Measurements from ENCODE around the gene MACROH2A1. TPM values are rescaled to one million over a fixed set of nuclear protein-coding genes. Genes with fewer than 3 reads are reported as not detected.

MACROH2A1 gene
- total and polyA plus RNA-seq, 10 of the 15 experiments (the other 5 are each of a cell fraction or from before 2014, with no cell fraction given) = 45.7 to 230 (median 196) TPM

GRCh38 chr5:135328128-135328687, 70.8 kb downstream of the MACROH2A1 start (continued):
- no peak for TF ChIP-seq ZNF687 (IDR thresholded peaks at IDR 0.05)
- TF ChIP-seq BMI1 (IDR thresholded peaks at IDR 0.05; ENCODE audit: borderline replicate concordance) = no peak
- TF ChIP-seq HDGF (IDR thresholded peaks at IDR 0.05) = no peak
- TF ChIP-seq STAT1 (conservative IDR thresholded peaks at IDR 0.05) = no peak

GRCh38 chr5:135327429-135328127, 71.5 kb downstream of the MACROH2A1 start:
- Histone ChIP-seq H2AFZ (ENCODE audit: control insufficient read depth, low read depth, low read length) (no peak overlapping the region), H3K79me2 (ENCODE audit: control insufficient read depth, insufficient read depth, low read length) (no peaks in the 10 kb centered on the region), H3K36me3 (ENCODE audit: control insufficient read depth in 2 of 2, insufficient read depth in 2 of 2, low read length in 1 of 2) (peaks cover 5% of the 10 kb centered on the region in 2 experiments), H3K4me2 (ENCODE audit: control insufficient read depth, insufficient read depth) (no peak overlapping the region), H3K9ac (ENCODE audit: control insufficient read depth, insufficient read depth, low read length) (no peak overlapping the region), H4K20me1 (ENCODE audit: control insufficient read depth, insufficient read depth) (no peaks in the 10 kb centered on the region), H3K4me3 (no peak overlapping the region), H3K27me3 (replicated peaks in 1 of 2; ENCODE audit: control insufficient read depth in 2 of 2, insufficient read depth in 2 of 2, low read length in 1 of 2) (no peaks in the 10 kb centered on the region), H3K27ac (ENCODE audit: control insufficient read depth, insufficient read depth) (no peak overlapping the region), H3K4me1 (ENCODE audit: control insufficient read depth, insufficient read depth, low read length) (no peaks in the 10 kb centered on the region), H3K9me3 (replicated peaks; ENCODE audit: control insufficient read depth, insufficient read depth, low read length) (no peaks in the 10 kb centered on the region)
- RAD21 ChIA-PET (ENCODE audit: unreplicated experiment) = no interaction called here
- ATAC-seq (no peak), DNase-seq (ENCODE audit: low read depth, low spot score) (no peak), FAIRE-seq (no peak)
- SMC1A ChIA-PET (ENCODE audit: uncharacterized antibody, unreplicated experiment) = no interaction called here
- BruUV-seq (replicated peaks) = no TSS peak
- TF ChIP-seq, protein P1, sequence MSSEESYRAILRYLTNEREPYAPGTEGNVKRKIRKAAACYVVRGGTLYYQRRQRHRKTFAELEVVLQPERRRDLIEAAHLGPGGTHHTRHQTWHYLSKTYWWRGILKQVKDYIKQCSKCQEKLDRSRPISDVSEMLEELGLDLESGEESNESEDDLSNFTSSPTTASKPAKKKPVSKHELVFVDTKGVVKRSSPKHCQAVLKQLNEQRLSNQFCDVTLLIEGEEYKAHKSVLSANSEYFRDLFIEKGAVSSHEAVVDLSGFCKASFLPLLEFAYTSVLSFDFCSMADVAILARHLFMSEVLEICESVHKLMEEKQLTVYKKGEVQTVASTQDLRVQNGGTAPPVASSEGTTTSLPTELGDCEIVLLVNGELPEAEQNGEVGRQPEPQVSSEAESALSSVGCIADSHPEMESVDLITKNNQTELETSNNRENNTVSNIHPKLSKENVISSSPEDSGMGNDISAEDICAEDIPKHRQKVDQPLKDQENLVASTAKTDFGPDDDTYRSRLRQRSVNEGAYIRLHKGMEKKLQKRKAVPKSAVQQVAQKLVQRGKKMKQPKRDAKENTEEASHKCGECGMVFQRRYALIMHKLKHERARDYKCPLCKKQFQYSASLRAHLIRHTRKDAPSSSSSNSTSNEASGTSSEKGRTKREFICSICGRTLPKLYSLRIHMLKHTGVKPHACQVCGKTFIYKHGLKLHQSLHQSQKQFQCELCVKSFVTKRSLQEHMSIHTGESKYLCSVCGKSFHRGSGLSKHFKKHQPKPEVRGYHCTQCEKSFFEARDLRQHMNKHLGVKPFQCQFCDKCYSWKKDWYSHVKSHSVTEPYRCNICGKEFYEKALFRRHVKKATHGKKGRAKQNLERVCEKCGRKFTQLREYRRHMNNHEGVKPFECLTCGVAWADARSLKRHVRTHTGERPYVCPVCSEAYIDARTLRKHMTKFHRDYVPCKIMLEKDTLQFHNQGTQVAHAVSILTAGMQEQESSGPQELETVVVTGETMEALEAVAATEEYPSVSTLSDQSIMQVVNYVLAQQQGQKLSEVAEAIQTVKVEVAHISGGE (CRISPR knock-in tag; IDR thresholded peaks at IDR 0.05) = no peak
- TF ChIP-seq NFXL1 (IDR thresholded peaks at IDR 0.05; ENCODE audit: borderline replicate concordance) = no peak
- intact Hi-C loops (cut with micrococcal nuclease; ENCODE audit: unreplicated experiment) = no loop called here
- in situ Hi-C loops (cut with MboI) = no loop called here
- POLR2A ChIA-PET = no interaction called here
- 78% methylated on average over 12 of the region's 12 CpGs for WGBS (ENCODE audit: insufficient coverage, insufficient replicate concordance, low lambda C conversion rate, missing lambda C conversion rate)
- CTCF ChIA-PET = no interaction called here
